Peyer's patch (tissue), 4 donors: ENCODE results near the gene JPT1.

Experiments
- POLR2A ChIP-seq, 2 donors: fragments of 450-650 bp; IDR thresholded peaks; one replicate each; pipeline ENCODE4 v1.5.1; 2017; ENCODE audit warnings: antibody characterized with exemption in 2 of 2, mild to moderate bottlenecking in 2 of 2, moderate library complexity in 2 of 2
- TF ChIP-seq, protein P1 (sequence below), 6 experiments: fragments of 450-650 bp in 4 of 6; fragments of 200-600 bp in 2 of 6; sonication (generic) in 1 of 6; IDR thresholded peaks; one replicate each; pipeline ENCODE4 v1.5.1; 2017 to 2019; ENCODE audit warnings: antibody characterized with exemption in 6 of 6, mild to moderate bottlenecking in 3 of 6, moderate library complexity in 1 of 6

DNA sequence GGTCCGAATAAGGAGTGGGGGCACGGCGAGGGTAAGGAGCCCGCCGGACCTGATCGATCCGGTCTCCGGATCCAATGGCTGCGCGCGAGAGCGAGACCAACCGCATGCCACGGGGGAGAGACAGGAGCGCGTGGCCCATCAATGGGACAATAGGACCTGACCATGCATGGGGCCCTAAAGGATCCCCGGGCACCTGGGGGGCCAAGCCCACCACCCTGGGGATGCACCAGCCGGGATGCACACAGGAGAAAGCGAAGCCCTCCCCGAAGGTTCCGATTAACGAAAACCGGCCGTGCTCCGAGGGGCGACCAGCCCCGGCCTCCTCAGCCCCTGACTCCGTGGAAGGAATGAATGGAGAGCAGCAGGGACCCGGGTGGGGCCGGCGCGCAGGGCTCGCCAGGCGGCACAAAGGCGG, 525 bp downstream of the JPT1 start:
- TF ChIP-seq POLR2A (IDR thresholded peaks at IDR 0.05) = no peak
- TF ChIP-seq, protein P1, sequence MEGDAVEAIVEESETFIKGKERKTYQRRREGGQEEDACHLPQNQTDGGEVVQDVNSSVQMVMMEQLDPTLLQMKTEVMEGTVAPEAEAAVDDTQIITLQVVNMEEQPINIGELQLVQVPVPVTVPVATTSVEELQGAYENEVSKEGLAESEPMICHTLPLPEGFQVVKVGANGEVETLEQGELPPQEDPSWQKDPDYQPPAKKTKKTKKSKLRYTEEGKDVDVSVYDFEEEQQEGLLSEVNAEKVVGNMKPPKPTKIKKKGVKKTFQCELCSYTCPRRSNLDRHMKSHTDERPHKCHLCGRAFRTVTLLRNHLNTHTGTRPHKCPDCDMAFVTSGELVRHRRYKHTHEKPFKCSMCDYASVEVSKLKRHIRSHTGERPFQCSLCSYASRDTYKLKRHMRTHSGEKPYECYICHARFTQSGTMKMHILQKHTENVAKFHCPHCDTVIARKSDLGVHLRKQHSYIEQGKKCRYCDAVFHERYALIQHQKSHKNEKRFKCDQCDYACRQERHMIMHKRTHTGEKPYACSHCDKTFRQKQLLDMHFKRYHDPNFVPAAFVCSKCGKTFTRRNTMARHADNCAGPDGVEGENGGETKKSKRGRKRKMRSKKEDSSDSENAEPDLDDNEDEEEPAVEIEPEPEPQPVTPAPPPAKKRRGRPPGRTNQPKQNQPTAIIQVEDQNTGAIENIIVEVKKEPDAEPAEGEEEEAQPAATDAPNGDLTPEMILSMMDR (IDR thresholded peaks at IDR 0.05) = no peak
